GM18519 (cell line): Measurements from ENCODE around the gene GALNT17.
"Not testable (repeated sequence)": the region's sequence is repeated elsewhere in the genome, so short reads cannot be mapped to it uniquely, and the experiment has no call there.

Experiments used
- ATAC-seq: cut with Tn5 transposase; IDR thresholded peaks from one replicate; pipeline ENCODE4 v1.9.1; 2021; ENCODE audit warnings: mild to moderate bottlenecking, moderate library complexity; ENCODE audit not compliant: unreplicated experiment, low FRiP score

The GALNT17 gene

DNA sequence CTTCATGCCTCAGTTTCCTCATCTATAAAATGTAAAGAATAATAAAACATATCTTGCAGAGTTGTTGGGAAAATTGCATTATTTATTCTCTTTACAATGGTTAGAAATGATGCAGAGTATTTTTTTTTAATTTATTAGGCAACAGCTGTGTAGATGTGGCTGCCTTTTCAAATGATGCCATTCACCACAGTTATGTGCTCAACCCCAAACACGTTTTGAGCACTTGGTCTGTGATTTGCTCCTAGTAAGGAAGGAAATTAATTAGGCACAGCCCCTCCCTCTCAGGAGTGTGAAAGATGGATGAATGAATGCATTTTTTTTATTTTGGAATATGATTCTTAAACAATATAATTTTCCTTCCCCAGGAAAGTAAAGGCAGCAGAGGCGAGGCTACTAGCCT is 575.1 kb downstream of the GALNT17 start:
- ATAC-seq, result no peak

DNA sequence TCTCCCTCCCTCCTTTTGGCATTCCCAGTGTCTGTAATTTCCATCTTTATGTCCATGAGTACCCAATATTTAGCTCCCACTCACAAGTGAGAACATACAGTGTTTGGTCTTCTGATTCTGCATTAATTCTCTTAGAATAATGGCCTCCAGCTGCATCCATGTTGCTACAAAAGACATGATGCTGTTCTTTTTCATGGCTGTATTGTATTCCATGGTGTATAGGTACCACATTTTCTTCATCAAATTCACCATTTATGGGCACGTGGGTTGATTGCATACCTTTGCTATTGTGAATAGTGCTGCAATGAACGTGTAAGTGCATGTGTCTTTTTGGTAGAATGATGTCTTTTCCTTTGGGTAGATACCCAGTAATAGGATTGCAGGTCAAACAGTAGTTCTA is 576.8 kb downstream of the GALNT17 start:
- no peak for ATAC-seq

DNA sequence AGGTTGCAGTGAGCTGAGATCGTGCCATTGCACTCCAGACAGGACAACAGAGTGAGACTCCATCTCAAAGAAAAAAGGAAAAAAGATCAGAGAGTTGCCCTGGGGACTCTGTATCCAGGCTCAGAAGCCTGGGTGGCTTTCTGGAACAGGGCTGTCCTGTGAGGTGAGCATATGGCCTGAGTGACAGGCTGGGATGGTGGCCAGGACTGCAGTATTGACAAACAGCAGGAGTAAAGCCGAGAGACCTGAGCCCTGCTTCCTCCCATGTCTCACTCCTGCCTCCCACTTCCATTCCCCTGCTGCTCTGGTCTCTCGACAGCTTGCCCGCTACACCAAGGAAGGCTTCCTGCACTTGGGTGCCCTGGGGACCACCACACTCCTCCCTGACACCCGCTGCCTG is 578.5 kb downstream of the GALNT17 start:
- no peak for ATAC-seq

DNA sequence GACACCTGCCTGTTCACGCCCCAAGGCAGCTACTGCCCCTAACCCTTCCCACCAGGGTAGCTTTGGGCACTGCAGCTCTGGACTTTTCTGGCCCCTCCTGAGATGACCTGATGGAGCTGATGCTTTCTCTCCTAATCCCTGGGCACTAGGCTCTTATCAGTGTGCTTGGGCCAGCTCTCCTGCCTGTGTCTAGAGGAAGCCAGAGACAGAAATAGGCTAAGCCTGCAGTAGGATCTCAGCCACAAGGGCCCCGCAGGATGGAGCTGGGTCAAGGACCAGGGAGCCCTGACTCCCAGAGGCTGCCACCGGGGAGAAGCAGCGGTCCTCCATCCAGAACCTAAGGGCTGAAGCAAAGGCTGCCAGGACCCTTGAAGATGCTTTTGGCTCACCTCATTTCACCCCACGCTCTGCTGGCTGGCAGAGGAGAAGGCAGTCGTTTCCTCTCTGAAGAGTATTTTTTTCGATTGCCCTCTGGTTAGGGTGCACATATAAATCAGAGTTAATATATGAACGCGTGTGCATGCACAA is 580.8 kb downstream of the GALNT17 start:
- no peak for ATAC-seq

DNA sequence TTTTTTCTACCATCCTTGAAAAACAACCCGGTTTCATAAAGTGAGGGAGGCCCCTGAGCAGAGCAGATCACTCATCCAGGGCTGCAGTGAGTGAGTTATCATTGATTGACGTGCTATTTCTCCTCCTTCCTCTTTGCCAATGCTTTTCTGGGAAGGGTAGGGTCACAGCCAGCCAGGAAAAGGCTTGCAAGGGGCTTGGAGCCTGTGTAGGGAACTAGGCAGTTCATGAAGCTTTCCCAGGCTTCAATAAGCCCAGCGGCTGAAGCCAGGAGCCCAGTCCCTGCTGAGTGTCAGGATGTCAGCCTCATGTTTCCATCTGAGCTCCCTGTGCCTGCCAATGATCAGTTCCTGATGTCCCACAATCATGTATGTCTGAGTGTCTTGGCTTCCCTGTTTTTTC is 584.7 kb downstream of the GALNT17 start:
- no peak for ATAC-seq

DNA sequence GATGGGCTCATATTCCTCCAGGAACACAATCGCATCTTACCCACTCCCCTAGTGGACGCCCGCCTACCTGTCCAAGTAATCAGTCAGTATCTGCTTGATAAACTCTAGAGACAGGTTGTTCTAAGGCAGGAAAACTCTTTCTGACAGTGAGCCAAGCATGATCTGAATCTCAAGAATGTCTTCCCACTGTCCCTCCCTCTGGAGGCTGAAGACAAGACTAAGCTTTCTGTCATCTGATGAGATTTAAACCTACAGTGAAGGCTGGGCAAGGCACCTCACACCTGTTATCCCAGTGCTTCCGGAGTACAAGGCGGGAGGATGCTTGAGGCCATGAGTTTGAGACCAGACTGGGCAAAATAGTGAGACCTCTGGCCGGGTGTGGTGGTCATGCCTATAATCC is 586.6 kb downstream of the GALNT17 start:
- ATAC-seq, result no peak

DNA sequence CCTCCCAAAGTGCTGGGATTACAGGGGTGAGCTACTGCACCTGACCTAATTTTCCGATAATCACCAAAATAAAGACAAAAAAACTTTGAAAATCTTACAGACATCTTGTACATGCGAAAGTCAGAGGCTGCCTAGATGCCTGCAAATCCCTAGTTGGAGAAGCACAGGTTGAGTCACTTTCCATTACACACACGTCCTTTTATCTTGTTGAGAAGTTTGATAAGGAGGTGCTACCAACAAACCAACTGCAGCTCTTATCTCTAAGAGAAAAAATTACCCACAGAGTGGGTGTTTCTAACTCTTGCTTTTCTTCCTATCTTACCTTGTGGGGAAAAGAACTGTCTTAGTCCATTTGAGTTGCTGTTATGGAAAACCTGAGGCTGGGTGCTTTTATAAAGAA is 589.8 kb downstream of the GALNT17 start:
- ATAC-seq, result no peak

DNA sequence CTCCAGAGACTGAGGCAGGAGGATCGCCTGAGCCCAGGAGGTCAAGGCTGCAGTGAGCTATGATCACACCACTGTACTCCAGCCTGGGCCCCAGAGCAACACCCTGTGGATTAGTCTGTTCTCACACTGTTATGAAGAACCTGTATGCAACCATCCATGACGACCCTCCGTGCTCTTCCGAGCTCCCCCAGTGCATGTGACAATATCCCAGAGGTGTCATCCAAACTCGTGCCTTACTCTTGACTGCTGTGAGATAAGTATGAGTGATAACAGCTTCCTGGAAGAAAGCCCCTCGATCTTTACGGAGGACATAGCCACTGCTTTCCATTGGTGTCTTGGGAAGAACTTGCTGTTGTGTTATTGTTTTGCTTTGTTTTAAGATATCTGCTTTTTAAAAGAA is 591.9 kb downstream of the GALNT17 start:
- no peak for ATAC-seq

DNA sequence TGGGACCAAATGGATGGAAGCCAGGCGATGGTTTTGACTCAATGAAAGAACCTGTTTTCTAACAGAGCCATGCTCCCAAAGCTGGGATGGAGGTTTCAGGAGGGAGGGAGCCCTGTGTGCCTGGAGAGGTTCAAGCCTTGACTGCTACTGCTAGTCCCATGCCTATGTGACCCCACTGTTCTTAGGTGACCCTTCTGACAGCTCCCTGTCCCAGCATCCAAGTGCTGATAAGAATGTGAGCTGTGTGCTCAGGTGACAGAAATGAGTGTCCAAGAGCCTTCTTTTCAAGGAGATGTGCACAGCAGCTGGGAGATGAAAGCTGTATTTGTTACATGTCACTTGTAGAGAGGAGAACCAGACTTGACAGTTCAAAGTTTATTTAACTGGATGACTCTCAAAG is 595.4 kb downstream of the GALNT17 start:
- no peak for ATAC-seq

DNA sequence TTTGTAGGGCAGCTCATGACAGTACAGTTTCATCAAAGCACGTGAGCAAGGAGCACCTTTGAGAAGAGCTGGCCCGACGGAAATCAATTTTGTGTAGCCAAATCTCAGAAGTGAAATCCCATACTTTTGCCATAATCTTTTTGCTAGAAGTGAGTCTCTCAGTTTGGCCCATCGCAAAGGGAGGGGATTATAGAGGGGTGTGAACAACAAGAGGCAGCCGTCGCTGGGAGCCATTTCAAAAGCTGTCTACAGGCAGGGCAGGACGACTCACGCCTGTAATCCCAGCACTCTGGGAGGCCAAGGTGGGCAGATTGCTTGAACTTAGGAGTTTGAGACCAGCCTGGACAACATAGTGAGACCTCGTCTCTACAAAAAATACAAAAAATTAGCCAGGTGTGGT is 599.8 kb downstream of the GALNT17 start:
- ATAC-seq, result no peak

DNA sequence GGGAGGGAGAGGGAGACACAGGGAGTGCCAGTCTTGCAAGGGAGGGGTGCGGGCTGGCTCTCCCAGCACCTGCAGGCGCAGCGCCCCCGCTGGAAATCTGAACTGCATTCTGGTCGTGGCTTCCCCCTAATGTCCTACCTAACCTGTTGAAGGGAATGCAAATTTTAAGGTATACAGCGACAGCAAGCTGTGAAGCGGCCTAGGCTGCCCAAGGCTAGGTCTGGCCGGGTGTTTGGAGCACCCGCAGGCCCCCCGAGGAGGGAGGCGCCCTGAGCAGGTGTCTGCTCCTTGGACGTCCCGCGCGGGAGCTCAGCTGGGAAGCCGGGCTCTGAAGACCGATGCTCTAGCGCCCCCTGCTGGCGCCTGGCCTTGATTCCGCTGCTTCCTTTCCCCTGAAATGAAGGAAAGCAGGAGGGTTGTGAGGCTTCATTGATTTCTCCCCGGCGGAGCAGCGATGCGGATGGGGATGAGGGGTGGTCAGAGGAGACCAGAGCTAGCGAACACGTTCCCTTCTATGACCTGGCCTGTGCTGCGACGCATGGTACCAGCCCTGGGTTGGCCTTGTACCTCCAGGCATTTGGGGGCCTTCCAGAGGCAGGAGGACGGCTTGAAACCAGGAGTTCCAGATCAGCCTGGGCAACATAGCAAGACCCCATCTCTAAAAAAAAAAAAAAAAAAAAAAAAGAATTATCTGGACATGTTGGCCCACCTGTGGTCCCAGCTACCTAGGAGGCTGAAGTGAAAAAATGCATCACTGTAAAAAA is 601.3 kb downstream of the GALNT17 start:
- ATAC-seq, result no peak

DNA sequence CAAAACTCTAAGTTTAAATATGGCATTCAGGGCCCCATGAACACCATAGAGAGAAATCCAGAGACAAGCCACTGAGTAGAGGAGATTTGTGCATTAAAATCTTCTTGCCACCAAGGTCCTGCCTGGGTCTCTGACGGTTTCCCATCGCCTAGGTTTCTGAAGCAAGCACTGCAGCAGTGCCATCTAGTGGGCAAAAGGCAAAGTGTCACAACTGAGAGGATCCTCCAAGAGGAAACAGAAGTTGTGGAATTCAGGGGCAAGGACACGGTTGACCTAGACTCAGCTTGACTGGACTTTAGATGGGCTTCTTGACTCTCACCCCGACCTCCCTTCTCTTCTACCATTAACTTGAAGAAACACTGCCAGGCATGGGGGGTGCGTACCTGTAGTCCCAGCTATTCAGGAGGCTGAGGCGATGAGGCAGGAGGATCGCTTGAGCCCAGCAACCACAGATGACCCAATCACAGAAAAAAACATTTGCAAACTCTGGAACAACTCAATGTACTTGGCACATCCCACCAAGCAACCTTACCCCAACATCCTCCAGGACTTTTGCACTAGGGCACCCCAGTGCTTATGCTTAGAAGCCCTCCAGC is 604.1 kb downstream of the GALNT17 start:
- ATAC-seq, result no peak

DNA sequence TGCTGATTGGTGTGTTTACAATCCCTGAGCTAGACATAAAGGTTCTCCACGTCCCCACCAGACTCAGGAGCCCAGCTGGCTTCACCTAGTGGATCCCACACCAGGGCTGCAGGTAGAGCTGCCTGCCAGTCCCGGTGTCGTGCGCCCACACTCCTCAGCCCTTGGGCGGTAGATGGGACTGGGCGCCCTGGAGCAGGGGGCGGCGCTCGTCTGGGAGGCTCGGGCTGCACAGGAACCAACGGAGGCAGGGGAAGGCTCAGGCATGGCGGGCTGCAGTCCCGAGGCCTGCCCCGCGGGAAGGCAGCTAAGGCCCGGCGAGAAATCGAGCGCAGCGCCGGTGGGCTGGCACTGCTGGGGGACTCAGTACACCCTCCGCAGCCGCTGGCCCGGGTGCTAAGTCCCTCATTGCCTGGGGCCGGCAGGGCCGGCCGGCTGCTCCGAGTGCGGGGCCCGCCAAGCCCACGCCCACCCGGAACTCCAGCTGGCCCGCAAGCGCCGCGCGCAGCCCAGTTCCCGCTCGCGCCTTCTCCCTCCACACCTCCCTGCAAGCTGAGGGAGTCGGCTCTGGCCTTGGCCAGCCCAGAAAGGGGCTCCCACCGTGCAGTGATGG is 606.1 kb downstream of the GALNT17 start:
- not testable (repeated sequence) for ATAC-seq

DNA sequence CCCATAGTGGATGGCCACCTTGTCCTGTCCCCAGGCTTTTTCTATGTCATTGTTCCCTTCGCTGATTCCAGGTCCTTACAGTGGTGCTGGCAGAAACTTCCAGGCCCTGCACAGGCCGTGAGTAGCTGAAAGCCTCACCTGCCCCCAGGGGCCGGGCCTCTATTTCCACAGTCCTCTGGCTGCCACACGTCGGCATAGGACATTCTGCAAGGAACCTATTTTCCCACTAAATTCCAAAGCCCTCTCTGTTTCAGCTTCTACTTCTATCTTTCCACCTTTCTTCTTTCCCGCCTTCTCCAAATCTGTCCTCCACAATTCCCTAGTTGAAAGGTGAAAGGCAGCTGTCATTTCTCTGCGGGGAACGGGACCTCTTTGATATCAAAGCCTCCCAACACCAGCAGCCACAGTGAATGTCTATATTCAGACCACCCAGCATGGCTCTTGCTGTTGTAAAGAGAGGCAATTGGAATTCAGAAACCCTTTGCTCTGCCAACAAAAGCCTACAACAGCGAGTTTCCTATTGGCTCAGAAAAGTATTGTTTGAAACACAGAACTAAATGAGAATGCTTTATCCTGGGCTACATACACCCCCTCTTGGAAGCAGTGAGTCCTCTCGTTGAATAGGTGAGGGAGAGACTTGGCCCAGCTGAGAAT is 607.7 kb downstream of the GALNT17 start:
- no peak for ATAC-seq

DNA sequence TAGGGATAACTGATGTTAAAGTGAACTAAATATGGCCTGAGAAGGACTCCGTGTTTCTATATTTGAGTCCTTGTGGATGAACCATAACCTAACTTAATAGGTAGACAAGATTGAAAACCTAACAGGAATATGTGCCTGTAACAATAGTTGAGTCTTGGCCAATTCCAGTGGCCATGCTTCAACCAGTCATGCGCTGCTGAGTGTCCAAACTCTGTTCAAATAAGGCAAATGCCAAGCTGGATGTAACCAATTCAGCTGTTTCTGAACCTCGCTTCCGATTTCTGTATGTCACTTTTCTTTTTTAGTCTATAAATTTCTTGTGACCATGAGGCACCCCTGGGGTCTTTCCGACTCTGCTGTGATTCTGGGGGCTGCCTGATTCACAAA is 608.2 kb downstream of the GALNT17 start:
- ATAC-seq, result no peak

DNA sequence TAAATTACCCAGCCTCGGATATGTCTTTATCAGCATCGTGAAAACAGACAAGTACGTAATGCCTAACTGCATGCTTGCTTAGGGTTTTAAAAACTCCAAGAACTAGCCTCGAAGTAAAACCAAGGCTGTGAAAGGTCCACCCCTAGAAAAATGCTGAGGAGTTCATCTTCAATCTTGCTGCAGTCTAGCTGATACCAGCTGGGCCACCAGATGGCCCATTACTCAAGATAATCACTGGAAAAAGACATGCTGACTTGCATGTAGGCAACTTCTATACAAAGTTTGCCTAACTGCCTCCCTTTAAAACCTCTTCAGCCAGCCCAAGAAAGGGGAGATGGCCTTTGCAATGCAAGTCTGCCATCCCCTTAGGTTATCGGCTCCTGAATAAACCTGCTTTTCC is 614.1 kb downstream of the GALNT17 start:
- no peak for ATAC-seq

DNA sequence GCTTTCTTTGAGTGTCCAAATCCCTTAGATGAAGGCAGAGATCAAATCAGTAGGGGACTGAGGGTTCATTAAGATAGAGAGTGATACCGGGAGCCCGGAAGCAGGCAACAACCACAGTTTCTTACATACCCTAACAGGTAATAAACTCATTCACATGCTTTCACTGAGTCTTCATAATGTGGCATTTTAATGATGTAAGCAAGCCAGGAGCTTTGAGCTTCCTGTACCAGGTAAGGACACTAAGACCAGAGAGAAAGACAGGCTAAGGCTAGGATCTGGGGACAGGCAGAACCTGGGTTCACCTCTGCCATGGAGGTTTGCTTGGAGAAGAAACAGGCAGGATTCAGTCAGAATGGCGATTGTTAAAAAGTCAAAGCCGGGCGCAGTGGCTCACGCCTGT is 618.3 kb downstream of the GALNT17 start:
- no peak for ATAC-seq

DNA sequence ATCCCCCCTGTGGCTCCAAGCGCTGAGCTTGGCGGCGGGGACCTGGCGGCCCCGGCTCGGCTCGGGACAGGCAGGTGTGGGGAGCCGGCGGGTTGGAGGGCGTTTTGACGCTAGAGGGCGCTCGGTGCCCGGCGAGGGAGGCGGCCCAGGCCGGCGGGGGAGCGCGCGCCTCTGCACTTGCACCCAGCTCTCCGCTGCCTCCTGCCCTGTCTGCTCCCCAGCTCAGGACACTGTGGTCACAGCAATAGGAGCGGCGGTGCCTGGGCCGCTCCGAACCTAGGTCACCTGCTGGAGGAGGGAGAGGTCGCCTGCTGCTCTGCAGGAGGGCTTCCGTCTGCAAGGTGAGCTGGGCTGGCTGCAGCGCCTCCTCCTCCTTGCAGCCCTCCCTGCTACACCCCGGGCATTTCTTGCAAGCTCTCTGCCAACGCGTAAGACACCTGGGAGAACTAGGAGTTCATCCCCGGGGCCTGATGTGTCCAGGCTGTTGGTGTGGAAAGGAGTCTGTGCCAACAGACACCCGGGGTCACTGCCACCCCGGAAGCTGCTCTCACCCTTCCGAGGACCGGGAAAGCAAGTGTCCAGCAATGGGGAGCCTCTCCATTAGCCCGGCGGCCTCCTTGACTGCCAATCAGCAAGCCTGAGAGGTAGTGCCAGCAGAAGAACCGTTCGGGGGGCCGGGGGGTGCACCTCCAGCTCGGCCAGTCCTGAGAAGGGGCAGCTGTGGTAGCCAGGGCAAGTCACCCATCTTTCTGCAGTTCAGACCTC is 620.4 kb downstream of the GALNT17 start:
- ATAC-seq, result no peak

DNA sequence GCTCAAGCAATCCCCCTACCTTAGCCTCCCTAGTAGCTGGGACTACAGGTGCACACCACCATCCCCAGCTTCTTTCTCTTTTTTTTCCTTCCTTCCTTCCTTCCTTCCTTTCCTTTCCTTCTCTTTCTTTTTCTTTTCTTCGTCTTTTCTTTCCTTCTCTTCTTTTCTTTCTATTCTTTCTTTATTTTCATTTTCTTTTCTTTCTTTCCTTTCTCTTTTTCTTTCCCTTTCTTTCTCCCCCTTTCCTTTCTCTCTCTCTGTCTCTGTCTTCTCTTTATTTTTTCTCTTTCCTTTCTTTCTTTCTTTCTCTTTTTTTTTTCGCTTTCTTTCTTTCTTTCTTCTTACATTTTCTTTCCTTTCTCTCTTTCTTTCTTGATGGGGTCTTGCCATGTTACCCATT is 621.3 kb downstream of the GALNT17 start:
- no peak for ATAC-seq

DNA sequence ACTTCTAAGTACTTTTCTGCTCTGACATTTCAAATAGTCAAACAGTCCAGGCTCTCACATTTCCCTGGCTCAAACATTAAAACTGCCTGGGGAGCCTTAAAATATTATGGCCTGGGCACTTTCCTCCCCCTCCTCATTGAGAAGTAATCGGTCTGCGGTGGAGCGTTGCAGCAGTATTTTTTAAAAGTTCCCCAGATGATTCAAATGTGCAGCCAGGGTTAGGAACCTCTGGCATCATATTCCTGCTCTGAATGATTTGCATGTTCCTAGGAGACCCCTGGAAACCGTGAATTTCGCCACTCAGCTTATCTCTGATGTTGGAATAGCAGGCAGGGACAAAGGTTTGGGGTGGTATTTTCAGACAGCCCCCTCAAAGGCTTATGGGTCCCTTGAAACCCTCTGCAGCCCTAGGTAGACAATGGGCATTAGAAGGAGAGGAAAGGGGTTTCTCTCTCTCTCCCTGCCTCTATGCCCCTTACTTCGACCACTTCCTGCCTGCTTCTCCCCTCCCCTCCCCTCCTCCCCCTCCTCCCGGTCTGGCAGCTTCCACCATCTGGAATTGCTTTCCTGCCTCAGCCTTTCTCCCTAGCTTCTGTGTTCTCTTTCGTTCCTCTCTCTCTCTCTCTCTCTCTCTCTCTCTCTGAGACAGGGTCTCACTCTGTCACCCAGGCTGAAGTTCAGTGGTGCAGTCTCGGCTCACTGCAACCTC is 622.2 kb downstream of the GALNT17 start:
- no peak for ATAC-seq
